Measurements from ENCODE around the gene TMPRSS13. TPM values are rescaled to one million over a fixed set of nuclear protein-coding genes. Genes with fewer than 3 reads are reported as not detected.

The TMPRSS13 gene
- total RNA-seq, 1 experiment from 2014 or later, result 0.50 TPM

- H3K4me3 Mint-ChIP-seq, result no peak overlapping the region
- H3K23ac ChIP-seq (ENCODE audit: insufficient read length, low read depth, low read length), result no peak overlapping the region
- H2AK5ac ChIP-seq (ENCODE audit: insufficient read length, low read length), result no peak overlapping the region
- H4K5ac ChIP-seq (ENCODE audit: insufficient read length, low read depth, low read length), result no peak overlapping the region
- no peak overlapping the region for H2BK5ac ChIP-seq (ENCODE audit: insufficient read length, low read length)
- no peaks in the 10 kb centered on the region for H3K79me1 ChIP-seq (ENCODE audit: insufficient read depth, low read depth, low read length, poor library complexity, severe bottlenecking)
- no peaks in the 10 kb centered on the region for H3K36me3 Mint-ChIP-seq (ENCODE audit: insufficient read depth in 1 of 3, low read depth in 3 of 3)
- H3K27me3 ChIP-seq (ENCODE audit: insufficient read depth, low read length), result no peaks in the 10 kb centered on the region
- H2BK120ac ChIP-seq (ENCODE audit: low read depth, low read length, poor library complexity, severe bottlenecking), result no peak overlapping the region
- H2AFZ ChIP-seq (ENCODE audit: low read length), result no peak overlapping the region
- H2BK15ac ChIP-seq (ENCODE audit: low read depth, low read length), result no peak overlapping the region
- TF ChIP-seq CTCF (conservative IDR thresholded peaks at IDR 0.05), result no peak
- WGBS (ENCODE audit: extremely low coverage, insufficient read length, low lambda C conversion rate), result no CpG with 5 or more reads among the region's 3 CpGs
- H3K4me1 Mint-ChIP-seq, result no peaks in the 10 kb centered on the region
- no peak overlapping the region for H3K18ac ChIP-seq (ENCODE audit: insufficient read length, low read depth, low read length)
- no peaks in the 10 kb centered on the region for H4K20me1 ChIP-seq (ENCODE audit: control insufficient read depth, insufficient read depth, insufficient read length)
- H3K79me2 ChIP-seq (ENCODE audit: insufficient read depth, low read length), result no peaks in the 10 kb centered on the region
- no peak overlapping the region for H3K9ac ChIP-seq (ENCODE audit: extremely low read depth, insufficient read length, low read length)
- no peak overlapping the region for H3K27ac Mint-ChIP-seq
- H2BK12ac ChIP-seq (ENCODE audit: insufficient read length, low read depth, low read length), result no peak overlapping the region
- H3T11ph ChIP-seq (ENCODE audit: low read length), result no peak overlapping the region
- no peaks in the 10 kb centered on the region for H3K23me2 ChIP-seq (ENCODE audit: insufficient read length, low read depth, low read length, poor library complexity, severe bottlenecking)
- H3K4me1 ChIP-seq (ENCODE audit: insufficient read depth, low read length), result no peaks in the 10 kb centered on the region
- H3K27me3 Mint-ChIP-seq (ENCODE audit: low read depth), result peaks cover 17% of the 10 kb centered on the region
- H2BK20ac ChIP-seq (ENCODE audit: low read depth, low read length, poor library complexity, severe bottlenecking), result no peak overlapping the region
- DNase-seq, result no peak
- H3K27ac ChIP-seq (ENCODE audit: insufficient read length, low read depth, low read length), result no peak overlapping the region
- H4K8ac ChIP-seq (replicated peaks; ENCODE audit: insufficient read length, low read depth, low read length), result no peak overlapping the region
- H3K4me2 ChIP-seq (ENCODE audit: insufficient read depth, insufficient read length, low read length), result no peak overlapping the region
- H4K91ac ChIP-seq (ENCODE audit: insufficient read length, low read depth, low read length), result no peak overlapping the region
- H3K9me3 ChIP-seq (ENCODE audit: control insufficient read depth, low read depth, low read length), result no peaks in the 10 kb centered on the region
- H3K9me3 Mint-ChIP-seq, result no peaks in the 10 kb centered on the region; a peak in 1 of 5 replicates
- H3K4ac ChIP-seq (ENCODE audit: low read depth, low read length), result no peak overlapping the region
- no peak overlapping the region for H3K56ac ChIP-seq (ENCODE audit: insufficient read length, low read depth, low read length)
- H3K14ac ChIP-seq (ENCODE audit: insufficient read depth, low read length), result no peak overlapping the region
Observed at GRCh38 chr11:117953024-117953671, 23.9 kb upstream of the TMPRSS13 start.
